Ovary (tissue), 9 donors: Measurements from ENCODE around the gene VAMP1. TPM values are rescaled to one million over a fixed set of nuclear protein-coding genes. Genes with fewer than 3 reads are reported as not detected.

Source experiments
- DNase-seq, 5 donors: peaks; one replicate each; pipeline ENCODE4 v3.0.0-alpha.2; 2019 to 2020
- H3K27ac ChIP-seq, 2 donors: fragments of 200-600 bp; one replicate each; pipeline versions ENCODE4 v1.5.1 to v1.8.0; 2019 to 2022
- H3K27me3 ChIP-seq: fragments of 200-600 bp; one replicate; pipeline ENCODE4 v1.8.0; 2022
- H3K36me3 ChIP-seq: fragments of 200-600 bp; sonication (generic); one replicate; pipeline ENCODE4 v1.5.1; 2019
- H3K4me1 ChIP-seq: one replicate; pipeline ENCODE4 v1.8.1; 2013; ENCODE audit warnings: mild to moderate bottlenecking, moderate library complexity; ENCODE audit not compliant: insufficient read depth
- H3K4me3 ChIP-seq: fragments of 200-600 bp; sonication (generic); one replicate; pipeline ENCODE4 v1.5.1; 2017
- H3K9me3 ChIP-seq, 2 donors: fragments of 200-600 bp in 1 of 2; sonication (generic) in 1 of 2; one replicate each; pipeline versions ENCODE4 v1.5.1 to v1.8.1; 2013 to 2019; ENCODE audit warnings: mild to moderate bottlenecking in 1 of 2, moderate library complexity in 1 of 2
- EP300 ChIP-seq: sonication (generic); formaldehyde crosslinking; IDR thresholded peaks from one replicate; pipeline ENCODE4 v1.6.1; 2017; ENCODE audit warnings: antibody characterized with exemption
- POLR2A ChIP-seq: fragments of 450-650 bp; IDR thresholded peaks from one replicate; pipeline ENCODE4 v1.6.1; 2017; ENCODE audit warnings: antibody characterized with exemption, mild to moderate bottlenecking, moderate library complexity
- WGBS, 3 donors: extraction: QIAGEN DNeasy Blood & Tissue Kit in 1 of 3; methylation state at CpG; one replicate each; pipeline versions ENCODE4 v1.1.5 to v1.1.7; 2013 to 2017; 5-methylcytosine and 5-hydroxymethylcytosine counted together
- intact Hi-C, 4 donors: fragments of 100-400 bp; cut with DNase I; formaldehyde crosslinking; loops; one replicate each; pipeline versions ENCODE4 v1.11.0 to v1.15.1; 2022 to 2023
- polyA plus RNA-seq, 2 donors: library from polyadenylated mRNA; stranded (reverse); fragments of 200-250 nt in 1 of 2; fragments of 350-450 nt in 1 of 2; fragmentation: Illumina TruSeq in 1 of 2; extraction: RNeasy Lipid Tissue Mini Kit (QIAGEN cat#74804) in 1 of 2; gene quantifications; one replicate each; pipeline ENCODE4 v1.2.3, GENCODE V29; 2013 to 2014
- total RNA-seq, 7 donors: library from RNA; depleted of rRNA in 2 of 7; stranded (reverse); fragments of >200 nt in 2 of 7; fragmentation: NEBNext Ultra II Directional in 3 of 7; extraction: Animal tissue kit (Norgen Biotek cat#: 25700) in 3 of 7; gene quantifications; one replicate each; pipeline versions ENCODE4 v1.1.0 to v1.2.4, GENCODE V29; 2016 to 2023
- TF ChIP-seq, protein P1 (sequence below), 3 donors: fragments of 450-650 bp in 2 of 3; fragments of 200-600 bp in 1 of 3; IDR thresholded peaks; one replicate each; pipeline versions ENCODE4 v1.5.1 to v1.8.0; 2016 to 2022; ENCODE audit warnings: antibody characterized with exemption in 3 of 3, mild to moderate bottlenecking in 1 of 3
- donor health status: DM: no; HTN: no; CAD: no; lungs with moderate emphysema.
- donor health status: DM: no; HTN: no; CAD: no.
- donor health status: Bipolar disorder and iron deficiency.
- donor health status: DM: yes; HTN: yes; CAD: no.
- donor health status: DM: no; HTN: no; CAD: no.
- donor health status: DM: yes; HTN: yes; CAD: no.

Gene VAMP1
- total and polyA plus RNA-seq, 9 donors: 2.5 to 11.9 (median 5.8) TPM

DNA sequence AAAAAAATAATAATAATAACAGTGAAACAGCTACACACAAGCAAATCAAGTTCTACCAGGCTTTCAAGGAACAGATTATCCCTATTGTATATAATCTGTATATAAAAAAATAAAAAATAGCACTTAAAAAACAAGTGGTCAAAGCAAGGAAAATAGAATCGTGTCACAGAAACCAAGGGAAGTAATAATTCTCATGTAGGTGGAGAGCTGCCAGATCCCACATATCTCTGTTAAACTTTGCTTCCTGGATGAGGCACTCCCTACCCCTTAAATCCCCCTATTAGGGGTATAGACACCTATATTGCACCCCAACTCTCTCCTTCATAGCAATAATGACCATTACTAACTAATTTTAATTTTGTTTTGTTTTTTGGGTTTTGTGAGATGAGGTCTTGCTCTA, 30.1 kb downstream of the VAMP1 start:
- no peak for DNase-seq
- Histone ChIP-seq H3K36me3 (no peaks in the 10 kb centered on the region), H3K27ac (no peak overlapping the region), H3K9me3 (no peaks in the 10 kb centered on the region), H3K4me3 (no peak overlapping the region), H3K4me1 (no peaks in the 10 kb centered on the region), H3K27me3 (no peaks in the 10 kb centered on the region)
- intact Hi-C loops: no loop called here
- 43 to 50% (median 48%) methylated on average over 1 of the region's 1 CpG for WGBS, 3 donors
- TF ChIP-seq POLR2A (no peak), EP300 (no peak)
- TF ChIP-seq, protein P1, sequence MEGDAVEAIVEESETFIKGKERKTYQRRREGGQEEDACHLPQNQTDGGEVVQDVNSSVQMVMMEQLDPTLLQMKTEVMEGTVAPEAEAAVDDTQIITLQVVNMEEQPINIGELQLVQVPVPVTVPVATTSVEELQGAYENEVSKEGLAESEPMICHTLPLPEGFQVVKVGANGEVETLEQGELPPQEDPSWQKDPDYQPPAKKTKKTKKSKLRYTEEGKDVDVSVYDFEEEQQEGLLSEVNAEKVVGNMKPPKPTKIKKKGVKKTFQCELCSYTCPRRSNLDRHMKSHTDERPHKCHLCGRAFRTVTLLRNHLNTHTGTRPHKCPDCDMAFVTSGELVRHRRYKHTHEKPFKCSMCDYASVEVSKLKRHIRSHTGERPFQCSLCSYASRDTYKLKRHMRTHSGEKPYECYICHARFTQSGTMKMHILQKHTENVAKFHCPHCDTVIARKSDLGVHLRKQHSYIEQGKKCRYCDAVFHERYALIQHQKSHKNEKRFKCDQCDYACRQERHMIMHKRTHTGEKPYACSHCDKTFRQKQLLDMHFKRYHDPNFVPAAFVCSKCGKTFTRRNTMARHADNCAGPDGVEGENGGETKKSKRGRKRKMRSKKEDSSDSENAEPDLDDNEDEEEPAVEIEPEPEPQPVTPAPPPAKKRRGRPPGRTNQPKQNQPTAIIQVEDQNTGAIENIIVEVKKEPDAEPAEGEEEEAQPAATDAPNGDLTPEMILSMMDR (IDR thresholded peaks at IDR 0.05): no peak

DNA sequence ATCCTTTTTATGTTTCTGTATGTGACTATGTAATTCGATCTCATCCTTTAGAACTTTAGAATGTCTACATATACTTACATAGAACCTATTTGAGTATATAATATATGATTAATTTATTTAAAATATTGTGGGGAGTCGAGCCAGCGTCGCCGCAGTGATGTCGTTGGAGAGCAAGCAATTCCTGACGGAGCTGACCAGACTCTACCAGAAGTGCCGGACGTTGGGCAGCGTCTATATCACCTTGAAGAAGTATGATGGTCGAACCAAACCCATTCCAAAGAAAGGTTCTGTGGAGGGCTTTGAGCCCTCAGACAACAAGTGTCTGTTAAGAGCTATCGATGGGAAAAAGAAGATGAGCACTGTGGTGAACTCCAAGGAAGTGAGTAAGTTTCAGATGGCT, 32.1 kb downstream of the VAMP1 start:
- WGBS, 3 donors: 87 to 88% (median 88%) methylated on average over 12 of the region's 12 CpGs
- no peaks in the 10 kb centered on the region for H3K9me3 ChIP-seq
- intact Hi-C loops: no loop called here

DNA sequence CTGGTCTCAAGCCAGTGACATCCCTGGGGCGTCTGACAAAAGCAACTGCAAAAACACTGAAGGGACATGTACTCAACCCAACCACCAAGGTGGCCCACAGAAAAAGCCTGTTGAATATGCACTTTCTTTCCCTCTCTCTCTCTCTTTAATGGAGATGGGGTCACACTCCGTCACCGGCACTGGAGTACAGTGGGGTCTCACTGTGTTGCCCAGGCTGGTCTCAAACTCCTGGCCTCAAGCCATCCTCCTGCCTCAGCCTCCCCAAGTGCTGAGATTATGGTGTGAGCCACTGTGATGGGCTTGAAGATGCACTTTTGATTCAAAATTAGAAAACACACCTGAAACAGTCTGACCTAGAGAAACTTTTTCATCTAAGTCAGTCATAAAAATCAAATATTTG, 32.9 kb downstream of the VAMP1 start:
- Histone ChIP-seq H3K36me3 (no peaks in the 10 kb centered on the region), H3K9me3 (no peaks in the 10 kb centered on the region), H3K27ac (no peak overlapping the region), H3K27me3 (no peaks in the 10 kb centered on the region), H3K4me3 (no peak overlapping the region), H3K4me1 (no peaks in the 10 kb centered on the region)
- 74 to 89% (median 87%) methylated on average over 3 of the region's 3 CpGs for WGBS, 3 donors
- intact Hi-C loops: no loop called here
- DNase-seq: peak in 1 of 5 donors; percentile 2
- TF ChIP-seq POLR2A (no peak), EP300 (no peak)
- TF ChIP-seq, protein P1 (IDR thresholded peaks at IDR 0.05): no peak

More for the DNA sequence above, 32.1 kb downstream of the VAMP1 start:
- H3K36me3 ChIP-seq: no peaks in the 10 kb centered on the region
- TF ChIP-seq POLR2A (no peak), EP300 (no peak)
- TF ChIP-seq, protein P1 (IDR thresholded peaks at IDR 0.05): no peak
- peak in 2 of 5 donors; percentile 9 to 15 for DNase-seq
- no peaks in the 10 kb centered on the region for H3K27me3 ChIP-seq
- no peak overlapping the region for H3K27ac ChIP-seq
- no peaks in the 10 kb centered on the region for H3K4me1 ChIP-seq
- no peak overlapping the region for H3K4me3 ChIP-seq

DNA sequence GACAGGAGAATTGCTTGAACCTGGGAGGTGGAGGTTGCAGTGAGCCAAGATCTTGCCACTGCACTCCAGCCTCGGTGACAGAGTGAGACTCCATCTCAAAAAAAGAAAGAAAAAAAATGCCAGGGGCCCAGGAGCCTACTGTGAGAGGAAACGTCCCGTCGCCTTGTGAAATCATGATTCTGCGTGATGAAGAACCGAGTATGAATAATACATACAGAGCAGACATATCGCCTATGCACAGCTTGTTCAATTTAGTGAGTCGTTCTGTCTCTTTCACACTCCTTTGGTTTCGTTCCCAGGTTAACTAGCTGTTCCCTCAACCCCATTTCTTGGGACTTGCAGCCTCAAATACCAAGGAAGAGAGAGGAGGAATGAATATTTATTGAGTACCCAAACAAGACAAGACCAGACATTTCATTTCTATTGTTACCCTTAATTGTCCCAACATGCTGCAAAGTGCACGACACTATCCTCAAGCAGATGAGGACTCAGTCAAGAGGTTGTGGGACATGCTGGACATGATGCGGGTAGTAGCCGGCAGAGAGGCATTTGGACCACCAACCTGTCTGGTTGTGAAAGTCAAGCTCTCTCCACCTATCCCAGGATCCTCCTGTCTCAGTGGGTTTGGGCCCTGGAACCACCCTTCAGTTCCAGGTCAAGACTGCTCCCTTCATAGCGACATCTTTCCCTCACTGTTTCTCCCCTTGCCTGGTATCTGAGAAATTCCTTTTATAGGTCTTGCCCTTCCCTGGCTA, 34.3 kb downstream of the VAMP1 start:
- Histone ChIP-seq H3K9me3 (no peaks in the 10 kb centered on the region), H3K4me3 (no peak overlapping the region), H3K27me3 (no peaks in the 10 kb centered on the region), H3K27ac (no peak overlapping the region), H3K4me1 (no peaks in the 10 kb centered on the region), H3K36me3 (no peaks in the 10 kb centered on the region)
- peak in 1 of 5 donors; percentile 8 for DNase-seq
- WGBS, 3 donors: 85 to 93% (median 89%) methylated on average over 13 of the region's 13 CpGs
- TF ChIP-seq POLR2A (no peak), EP300 (no peak)
- TF ChIP-seq, protein P1 (IDR thresholded peaks at IDR 0.05): no peak
- intact Hi-C loops: no loop called here
